Kidney (tissue), 14 donors: ENCODE results near the gene VPS52. TPM values are rescaled to one million over a fixed set of nuclear protein-coding genes. Genes with fewer than 3 reads are reported as not detected.
A peak's percentile ranks its signal among the peaks of the same experiment; 100 is the strongest.

Experiments
- DNase-seq, 5 donors: peaks; one replicate each; pipeline ENCODE4 v3.0.0-alpha.2; 2013 to 2020
- FAIRE-seq: peaks from 2 replicates; lab custom pipeline; 2012; peaks lifted over from hg19 to GRCh38; lab: Jason Lieb, UNC
- H3K27ac ChIP-seq, 2 donors: one replicate each; pipeline ENCODE4 v1.7.0; 2013; ENCODE audit warnings: low read depth in 2 of 2, low read length in 2 of 2, inconsistent platforms in 1 of 2
- H3K27me3 ChIP-seq: one replicate; pipeline ENCODE4 v1.7.1; 2013; ENCODE audit warnings: low read length, inconsistent platforms; ENCODE audit not compliant: control insufficient read depth, insufficient read depth
- H3K36me3 ChIP-seq, 3 donors: one replicate each; pipeline versions ENCODE4 v1.7.0 to v1.7.1; 2013; ENCODE audit warnings: low read length in 3 of 3, control low read depth in 1 of 3, inconsistent platforms in 1 of 3; ENCODE audit not compliant: insufficient read depth in 3 of 3, control insufficient read depth in 2 of 3
- H3K4me1 ChIP-seq, 3 donors: one replicate each; pipeline versions ENCODE4 v1.7.0 to v1.7.1; 2013; ENCODE audit warnings: low read length in 3 of 3, inconsistent platforms in 1 of 3, low read depth in 1 of 3; ENCODE audit not compliant: control insufficient read depth in 2 of 3, insufficient read depth in 2 of 3
- H3K4me3 ChIP-seq, 3 donors: one replicate each; pipeline versions ENCODE4 v1.7.0 to v1.8.1; 2013; ENCODE audit warnings: low read length in 3 of 3, control low read depth in 1 of 3, inconsistent platforms in 1 of 3
- H3K9ac ChIP-seq, 3 donors: one replicate each; pipeline versions ENCODE4 v1.7.0 to v1.7.1; 2013; ENCODE audit warnings: low read length in 3 of 3, control low read depth in 1 of 3, inconsistent platforms in 1 of 3
- H3K9me3 ChIP-seq, 3 donors: one replicate each; pipeline versions ENCODE4 v1.7.0 to v1.7.1; 2013; ENCODE audit warnings: low read length in 3 of 3, control low read depth in 1 of 3, inconsistent platforms in 1 of 3; ENCODE audit not compliant: control insufficient read depth in 2 of 3, insufficient read depth in 1 of 3
- intact Hi-C: fragments of 100-400 bp; cut with DNase I; formaldehyde crosslinking; loops from one replicate; pipeline ENCODE4 v1.11.1; 2022
- polyA plus RNA-seq: library from polyadenylated mRNA; stranded (reverse); fragments of 350-450 nt; fragmentation: Illumina TruSeq; extraction: RNeasy Lipid Tissue Mini Kit (QIAGEN cat#74804); gene quantifications from one replicate; pipeline ENCODE4 v1.2.3, GENCODE V29; 2014; ENCODE audit warnings: low read depth, low replicate concordance; ENCODE audit not compliant: insufficient read depth
- total RNA-seq: library from RNA; stranded (reverse); fragmentation: NEBNext Ultra II Directional; extraction: Animal tissue kit (Norgen Biotek cat#: 25700); gene quantifications from one replicate; pipeline ENCODE4 v1.2.1, GENCODE V29; 2021
- TF ChIP-seq, protein P1 (sequence below): IDR thresholded peaks from 3 replicates; pipeline ENCODE4 v1.5.1; 2012; ENCODE audit warnings: mild to moderate bottlenecking, moderate library complexity, borderline replicate concordance; ENCODE audit not compliant: insufficient read depth; ENCODE audit errors: extremely low read depth
- donor health status: control.
- donor health status: control.
- donor health status: control.
- donor health status: control.
- donor health status: control.
- donor health status: DM: yes; HTN: yes; CAD: no.
- donor health status: Normal renal cell carcinoma (clear cell type).

The VPS52 gene
- total and polyA plus RNA-seq, 2 donors from 2014 or later = 35.8 to 64.4 TPM

DNA sequence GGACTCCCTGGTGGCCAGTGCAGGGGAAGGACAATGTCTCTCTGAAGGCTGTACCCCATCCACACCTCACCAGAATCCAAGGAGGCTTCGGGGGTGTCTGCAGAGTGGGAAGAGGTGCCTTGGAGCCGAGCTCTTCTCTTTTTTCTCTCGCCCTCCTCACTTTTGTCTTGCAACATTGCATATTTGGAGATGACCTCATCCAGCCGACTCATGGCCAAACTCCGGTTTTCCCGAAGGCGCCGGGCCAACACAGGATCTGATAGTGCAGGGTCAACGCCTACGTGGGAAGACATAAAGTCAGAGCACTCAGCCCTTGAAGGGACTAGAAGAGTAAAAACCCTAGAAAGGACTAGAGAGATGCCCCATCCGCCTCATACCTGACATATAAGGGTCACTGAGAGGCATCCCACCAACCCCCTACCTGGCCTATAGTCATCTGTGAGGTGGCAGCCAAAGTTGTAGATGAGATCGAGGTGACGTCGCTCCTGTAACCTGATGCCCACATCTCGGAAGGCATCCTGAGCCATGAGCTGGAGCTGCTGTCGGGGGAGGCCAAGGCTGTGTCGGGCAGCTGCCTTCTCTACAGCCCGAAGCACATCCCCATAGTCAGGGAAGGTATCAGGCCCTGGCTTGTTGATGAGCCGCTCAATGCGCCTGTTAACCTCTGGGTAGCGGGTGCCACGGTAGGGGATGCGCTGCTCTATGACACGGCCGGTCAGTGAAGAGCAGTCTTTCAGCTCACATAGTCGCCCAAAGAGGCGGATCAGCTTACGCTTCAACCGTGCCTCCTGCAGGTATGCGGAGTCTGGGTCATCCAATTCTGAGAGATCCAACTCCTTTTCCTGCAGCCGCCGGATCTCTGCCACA is 48.9 kb upstream of the VPS52 start:
- Histone ChIP-seq H3K36me3 (peaks cover 5 to 17% (median 11%) of the 10 kb centered on the region in 3 donors), H3K27ac (no peak overlapping the region), H3K4me3 (no peak overlapping the region), H3K27me3 (no peaks in the 10 kb centered on the region), H3K4me1 (peaks cover 0 to 29% (median 21%) of the 10 kb centered on the region in 3 donors), H3K9ac (no peak overlapping the region), H3K9me3 (no peaks in the 10 kb centered on the region)
- intact Hi-C loops = no loop called here
- TF ChIP-seq, protein P1, sequence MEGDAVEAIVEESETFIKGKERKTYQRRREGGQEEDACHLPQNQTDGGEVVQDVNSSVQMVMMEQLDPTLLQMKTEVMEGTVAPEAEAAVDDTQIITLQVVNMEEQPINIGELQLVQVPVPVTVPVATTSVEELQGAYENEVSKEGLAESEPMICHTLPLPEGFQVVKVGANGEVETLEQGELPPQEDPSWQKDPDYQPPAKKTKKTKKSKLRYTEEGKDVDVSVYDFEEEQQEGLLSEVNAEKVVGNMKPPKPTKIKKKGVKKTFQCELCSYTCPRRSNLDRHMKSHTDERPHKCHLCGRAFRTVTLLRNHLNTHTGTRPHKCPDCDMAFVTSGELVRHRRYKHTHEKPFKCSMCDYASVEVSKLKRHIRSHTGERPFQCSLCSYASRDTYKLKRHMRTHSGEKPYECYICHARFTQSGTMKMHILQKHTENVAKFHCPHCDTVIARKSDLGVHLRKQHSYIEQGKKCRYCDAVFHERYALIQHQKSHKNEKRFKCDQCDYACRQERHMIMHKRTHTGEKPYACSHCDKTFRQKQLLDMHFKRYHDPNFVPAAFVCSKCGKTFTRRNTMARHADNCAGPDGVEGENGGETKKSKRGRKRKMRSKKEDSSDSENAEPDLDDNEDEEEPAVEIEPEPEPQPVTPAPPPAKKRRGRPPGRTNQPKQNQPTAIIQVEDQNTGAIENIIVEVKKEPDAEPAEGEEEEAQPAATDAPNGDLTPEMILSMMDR = no peak
- FAIRE-seq (no peak), DNase-seq (peak in 3 of 5 donors; percentile 22 to 61 (median 22))

DNA sequence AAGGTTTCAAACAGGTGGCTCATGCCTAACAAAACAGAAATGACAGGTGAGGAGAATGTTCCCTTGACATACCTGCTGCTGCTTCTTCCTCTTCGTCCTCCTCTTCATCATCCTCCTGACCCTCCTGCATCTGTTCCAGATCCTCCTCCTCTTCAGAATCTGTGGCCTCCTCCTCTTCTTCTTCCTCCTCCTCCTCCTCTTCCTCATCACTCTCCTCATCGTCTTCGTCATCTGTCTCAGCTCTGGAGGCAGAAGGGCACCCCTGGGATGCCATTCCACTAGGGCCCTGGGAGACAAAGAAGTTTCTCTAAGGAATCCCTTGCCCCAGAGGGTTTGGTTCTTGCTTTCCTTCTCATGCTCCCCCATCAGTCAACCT is 48.3 kb upstream of the VPS52 start:
- Histone ChIP-seq H3K36me3 (peaks cover 5 to 17% (median 11%) of the 10 kb centered on the region in 3 donors), H3K4me1 (peaks cover 0 to 34% (median 21%) of the 10 kb centered on the region in 3 donors), H3K9me3 (no peaks in the 10 kb centered on the region), H3K4me3 (no peak overlapping the region), H3K9ac (no peak overlapping the region), H3K27ac (no peak overlapping the region), H3K27me3 (no peaks in the 10 kb centered on the region)
- no peak for FAIRE-seq
- TF ChIP-seq, protein P1 = no peak
- no peak for DNase-seq
- intact Hi-C loops = no loop called here

DNA sequence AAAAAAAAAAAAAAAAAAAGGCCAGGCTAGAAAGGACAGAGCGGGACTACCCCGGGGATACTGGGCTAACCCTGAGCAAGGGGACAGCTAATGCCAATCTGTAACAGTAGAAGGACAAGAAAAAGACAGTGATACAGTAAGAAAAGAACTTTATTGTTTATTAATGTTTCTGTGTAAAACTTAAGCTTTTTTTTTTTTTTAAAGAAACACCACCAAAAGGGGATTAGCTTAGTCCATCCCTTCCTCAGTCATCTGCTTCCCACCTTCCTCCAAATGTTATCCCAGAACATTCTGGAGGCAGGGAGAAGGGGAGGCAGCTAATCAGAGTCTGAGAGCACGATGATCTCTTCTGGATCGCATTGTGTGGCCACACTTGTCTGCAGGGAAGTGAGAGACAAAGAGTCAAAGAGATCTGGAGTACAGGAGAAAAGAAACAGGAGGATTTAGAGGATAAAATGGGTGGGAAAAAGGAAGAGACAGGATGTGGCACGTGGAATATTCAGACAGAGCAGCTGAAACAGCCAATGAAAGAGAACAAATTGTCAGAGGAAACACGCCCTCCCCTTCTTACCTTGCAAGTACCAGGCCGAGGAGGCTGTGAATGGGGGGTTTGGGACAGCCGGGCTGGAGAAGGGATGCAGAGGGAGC is 46.9 kb upstream of the VPS52 start:
- intact Hi-C loops = no loop called here
- H3K4me1 ChIP-seq = peaks cover 0 to 35% (median 13%) of the 10 kb centered on the region in 3 donors
- TF ChIP-seq, protein P1 = no peak
- no peaks in the 10 kb centered on the region for H3K9me3 ChIP-seq
- peaks cover 5 to 17% (median 11%) of the 10 kb centered on the region in 3 donors for H3K36me3 ChIP-seq
- FAIRE-seq (no peak), DNase-seq (no peak)
- H3K27me3 ChIP-seq = no peaks in the 10 kb centered on the region
- peak overlapping the region in 2 of 3 donors; percentile 30 to 58 for H3K9ac ChIP-seq
- H3K4me3 ChIP-seq = peak overlapping the region in 2 of 3 donors; percentile 57 to 77
- H3K27ac ChIP-seq = peak overlapping the region; percentile 45 to 52
